Endometrial microvascular endothelial cells (primary cell): ENCODE results near the gene SMAD1. TPM values are rescaled to one million over a fixed set of nuclear protein-coding genes. Genes with fewer than 3 reads are reported as not detected.
"Not testable (repeated sequence)": the region's sequence is repeated elsewhere in the genome, so short reads cannot be mapped to it uniquely, and the experiment has no call there.

Source experiments
- in situ Hi-C: cut with HindIII; loops from 2 replicates; pipeline ENCODE4 v1.10.0; 2017; ENCODE audit warnings: low sequenced_read_pairs, low pct_unique_long_range_greater_than_20kb; ENCODE audit errors: inconsistent ontology term
- total RNA-seq: library from RNA; depleted of rRNA; stranded (reverse); fragments of >200 nt; gene quantifications from one replicate; pipeline ENCODE4 v1.2.3, GENCODE V29; 2015; ENCODE audit errors: inconsistent ontology term

SMAD1 gene
- total RNA-seq, 1 donor from 2014 or later: 103 TPM

DNA sequence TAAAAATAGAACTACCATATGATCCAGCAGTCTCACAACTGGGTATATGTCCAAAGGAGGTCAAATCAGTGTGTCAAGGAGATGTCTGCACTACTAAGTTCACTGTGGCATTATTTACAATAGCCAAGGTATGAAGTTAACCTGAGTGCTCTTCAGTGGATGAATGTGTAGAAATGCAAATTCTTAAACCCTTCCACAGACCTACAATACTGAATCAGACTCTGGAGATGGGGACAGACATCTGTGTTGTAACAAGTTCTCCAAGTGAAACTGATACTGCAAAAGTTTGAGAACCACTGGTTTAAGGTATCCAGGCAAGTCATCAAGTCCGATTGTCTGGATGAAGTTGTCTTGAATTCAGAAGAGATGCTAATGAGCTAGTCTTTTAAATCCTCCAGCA is 38.5 kb downstream of the SMAD1 start:
- in situ Hi-C loops: no loop called here

DNA sequence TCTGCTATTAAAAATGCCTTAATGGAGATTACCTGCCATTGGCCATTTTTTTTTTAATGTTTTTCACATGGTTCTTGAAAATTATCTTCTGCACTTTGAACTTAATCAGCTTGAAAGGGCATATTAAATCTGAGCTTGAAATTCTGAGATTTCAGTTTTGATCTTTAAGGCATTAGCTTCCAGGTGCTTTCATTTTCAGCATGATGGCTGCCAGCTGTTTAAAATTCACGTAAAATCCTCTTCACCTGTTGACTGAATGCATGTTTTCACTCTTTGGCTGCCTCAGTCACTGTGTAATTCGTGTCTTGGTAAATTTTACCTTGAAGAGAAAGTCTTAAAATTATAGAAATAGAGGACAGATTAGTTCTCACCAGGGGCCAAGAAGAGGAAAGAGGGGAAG is 39.6 kb downstream of the SMAD1 start:
- in situ Hi-C loops: no loop called here

DNA sequence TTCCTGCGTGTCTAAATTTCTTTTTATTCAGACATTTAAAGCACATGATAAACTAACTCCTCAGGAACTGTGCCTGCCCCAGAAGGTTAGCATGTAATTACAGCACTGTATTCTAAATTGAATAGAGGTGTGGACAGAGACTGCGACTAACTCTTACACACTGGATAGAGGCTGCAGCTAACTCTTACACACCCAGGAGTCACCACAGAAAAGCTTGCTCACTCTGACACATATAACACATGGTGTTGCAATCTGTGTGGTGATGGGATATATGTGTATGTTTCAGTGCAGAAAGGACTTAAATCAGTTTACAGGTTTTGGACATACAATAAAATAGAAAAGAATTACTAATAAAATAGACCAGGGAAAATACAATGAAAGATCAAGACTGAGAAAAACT is 41.5 kb downstream of the SMAD1 start:
- in situ Hi-C loops: no loop called here

DNA sequence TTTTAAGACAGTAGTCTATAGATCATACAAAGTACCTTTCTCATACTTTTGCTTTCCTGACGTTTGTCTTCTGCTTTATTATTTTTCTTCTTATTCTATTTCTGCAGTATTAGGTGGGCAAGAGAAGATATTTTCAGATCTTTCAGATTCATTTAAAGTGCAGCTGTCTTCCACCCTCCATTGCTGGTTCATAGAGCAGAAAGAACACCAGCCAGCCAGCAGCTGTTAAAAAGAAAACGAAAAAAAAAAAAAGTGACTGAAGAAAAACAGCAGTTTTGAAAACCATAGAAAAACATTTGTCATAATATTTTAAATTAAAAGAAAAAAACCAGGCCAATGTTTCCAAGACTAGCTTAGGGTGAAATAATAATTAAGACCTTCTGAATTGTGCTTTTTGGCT is 42.9 kb downstream of the SMAD1 start:
- in situ Hi-C loops: no loop called here

DNA sequence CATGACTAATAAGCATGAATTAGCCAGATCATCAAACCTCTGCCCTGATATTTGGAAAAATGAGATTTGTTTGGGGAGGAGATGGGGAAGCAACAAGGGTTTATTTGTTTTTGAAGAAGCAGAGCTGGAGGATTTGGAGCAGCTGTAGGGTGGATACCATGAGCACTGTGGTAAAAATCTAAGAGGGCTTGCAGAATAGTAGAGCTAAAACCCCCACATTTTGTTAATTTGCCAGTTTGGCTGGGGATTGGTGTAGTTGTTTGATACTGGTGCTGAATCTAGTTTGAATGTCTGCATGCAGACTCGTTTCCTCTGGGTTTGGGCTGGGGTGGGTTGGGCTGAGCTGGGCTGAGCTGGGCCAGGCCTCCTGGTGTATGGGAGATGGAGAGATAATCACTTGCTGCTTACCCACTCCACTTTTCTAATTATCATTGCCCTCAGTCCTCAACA is 43.7 kb downstream of the SMAD1 start:
- in situ Hi-C loops: no loop called here

DNA sequence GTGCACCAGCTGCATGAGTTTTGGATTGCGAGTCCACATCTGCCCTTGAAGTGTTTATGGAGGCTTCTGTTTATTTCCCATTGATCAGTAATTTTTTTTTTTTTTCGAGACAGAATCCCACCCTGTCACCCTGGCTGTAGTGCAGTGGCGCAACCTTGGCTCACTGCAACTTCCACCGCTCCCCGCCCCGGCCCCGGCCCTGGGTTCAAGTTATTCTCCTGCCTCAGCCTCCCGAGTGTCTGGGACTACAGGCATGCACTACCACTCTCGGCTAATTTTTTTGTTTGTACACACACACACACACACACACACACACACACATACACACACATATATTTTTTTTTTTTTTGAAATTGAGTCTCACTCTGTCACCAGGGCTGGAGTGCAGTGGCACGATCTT is 46.1 kb downstream of the SMAD1 start:
- in situ Hi-C loops: no loop called here

DNA sequence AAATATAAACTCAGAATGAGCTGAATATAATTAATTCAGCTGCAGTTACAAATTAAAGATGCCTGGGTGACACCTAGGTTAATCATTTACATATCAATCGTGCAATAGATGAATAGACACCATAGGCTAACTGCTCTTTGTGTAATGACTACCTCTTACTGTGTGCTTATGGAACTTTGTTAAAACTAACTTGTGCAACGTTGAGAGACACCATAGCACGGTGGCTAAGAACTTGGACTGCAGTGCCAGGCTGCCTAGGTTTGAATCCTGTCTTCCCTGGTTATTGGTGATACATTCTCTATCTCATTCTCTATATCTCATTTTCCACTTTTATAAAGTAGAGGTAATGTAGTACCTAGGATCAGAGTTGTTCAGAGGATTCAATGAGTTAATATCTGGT is 46.9 kb downstream of the SMAD1 start:
- in situ Hi-C loops: no loop called here

DNA sequence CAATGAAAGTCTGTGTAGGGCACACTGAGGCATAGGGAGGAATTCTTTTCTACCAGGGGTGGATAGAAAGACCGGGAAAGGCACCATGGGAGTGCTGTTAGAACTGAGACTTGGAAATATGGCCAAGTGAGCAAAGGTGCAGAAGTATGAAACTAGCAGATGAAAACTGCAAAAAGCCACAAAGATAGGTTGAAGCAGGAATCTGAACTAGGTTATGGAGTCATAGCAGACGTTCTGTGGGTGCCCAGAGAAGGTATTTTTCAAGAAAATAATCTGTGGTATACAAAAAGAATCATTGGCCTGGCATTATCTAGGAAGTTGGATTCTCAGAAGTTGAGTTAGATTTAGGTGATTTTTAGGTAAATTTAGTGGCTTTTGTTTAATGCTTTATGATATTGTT is 48.5 kb downstream of the SMAD1 start:
- in situ Hi-C loops: no loop called here

DNA sequence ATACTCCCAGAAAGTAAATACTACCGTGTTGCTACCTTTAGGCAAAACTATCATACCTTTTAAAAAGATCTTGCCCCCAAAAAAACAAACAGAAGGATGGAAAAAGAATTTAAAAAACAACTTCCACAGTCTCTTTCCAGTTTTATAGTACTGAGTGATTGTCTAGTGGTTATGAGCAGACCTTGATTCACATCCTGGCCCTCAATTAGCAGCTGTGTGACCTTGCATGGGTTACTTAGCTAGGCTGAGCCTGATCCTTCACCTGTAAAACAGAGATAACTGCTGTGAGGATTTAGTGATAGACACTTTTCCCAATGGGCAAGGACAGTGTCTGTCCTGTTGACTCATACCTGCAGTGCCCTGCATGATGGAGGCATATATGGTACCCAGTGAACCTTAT is 49.0 kb downstream of the SMAD1 start:
- in situ Hi-C loops: no loop called here

DNA sequence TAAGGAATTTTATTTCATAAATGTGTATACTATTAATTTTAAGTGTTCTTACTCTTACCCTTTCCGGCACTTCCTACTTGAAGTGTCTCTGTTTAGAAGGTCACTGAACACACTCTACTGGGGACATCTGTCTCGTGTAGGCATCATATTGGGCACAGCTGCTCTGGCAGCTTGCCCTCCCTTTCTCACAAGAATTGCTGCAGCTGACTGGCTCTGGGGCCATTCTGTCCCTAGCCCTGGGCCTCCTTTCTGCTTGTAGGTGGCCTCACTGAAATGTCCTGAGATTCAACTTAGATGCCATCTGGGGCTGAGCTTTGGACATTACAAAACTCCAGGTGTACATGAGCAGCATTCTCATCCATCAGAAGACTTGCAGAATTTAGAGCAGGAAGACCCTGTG is 49.6 kb downstream of the SMAD1 start:
- in situ Hi-C loops: no loop called here

DNA sequence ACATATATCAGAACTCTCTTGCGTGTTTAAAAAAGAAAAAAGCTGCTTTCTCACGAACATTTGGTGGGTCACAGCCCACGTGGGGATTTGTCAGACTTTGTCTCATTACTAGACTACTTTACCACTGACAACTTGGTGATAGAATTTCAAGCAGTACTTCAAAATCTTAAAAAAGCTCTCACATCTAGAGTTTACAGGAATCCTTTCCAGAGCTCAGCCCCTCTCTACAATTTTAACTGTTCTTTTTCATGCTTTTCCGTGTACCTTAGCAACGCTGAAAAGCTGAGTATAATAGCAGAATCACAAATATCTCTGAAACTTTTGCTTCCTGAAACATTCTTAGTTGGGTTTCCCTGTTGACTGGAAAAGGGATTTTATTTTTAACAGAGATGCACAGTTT is 50.2 kb downstream of the SMAD1 start:
- in situ Hi-C loops: no loop called here

DNA sequence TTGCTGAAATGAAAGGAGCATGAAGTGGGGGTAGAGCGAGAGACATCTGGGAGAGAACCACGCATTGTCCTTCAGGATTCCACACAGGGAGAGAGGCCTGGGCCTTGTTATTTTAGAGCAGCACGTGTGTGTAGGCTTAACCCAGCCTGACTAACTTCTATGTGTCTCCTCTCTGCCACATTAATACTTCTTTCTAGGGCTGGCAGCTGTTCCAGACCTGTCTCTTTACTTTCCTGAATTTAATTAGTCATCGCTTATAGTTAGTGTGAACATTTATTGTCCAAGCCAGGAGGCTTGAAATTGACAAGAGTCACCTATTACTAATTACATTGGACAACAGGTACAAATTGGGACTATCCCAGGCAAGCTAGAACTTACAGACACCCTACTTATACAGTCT is 51.3 kb downstream of the SMAD1 start:
- in situ Hi-C loops: no loop called here

DNA sequence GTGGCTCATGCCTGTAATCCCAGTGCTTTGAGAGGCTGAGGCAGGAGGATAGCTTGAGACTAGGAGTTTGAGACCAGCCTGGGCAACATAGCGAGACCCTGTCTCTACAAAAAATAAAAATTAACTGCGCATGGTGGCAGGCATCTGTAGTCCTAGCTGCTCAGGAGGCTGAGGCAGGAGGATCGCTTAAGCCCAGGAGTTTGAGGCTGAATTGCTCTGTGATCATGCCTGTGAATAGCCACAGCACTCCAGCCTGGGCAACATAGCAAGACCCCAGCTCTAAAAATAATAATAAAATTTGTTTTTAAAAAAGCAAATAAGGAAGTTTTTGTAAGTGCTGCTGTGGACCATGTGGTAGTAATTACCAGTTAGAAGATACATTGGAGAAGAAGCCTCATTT is 51.8 kb downstream of the SMAD1 start:
- in situ Hi-C loops: not testable (repeated sequence)

DNA sequence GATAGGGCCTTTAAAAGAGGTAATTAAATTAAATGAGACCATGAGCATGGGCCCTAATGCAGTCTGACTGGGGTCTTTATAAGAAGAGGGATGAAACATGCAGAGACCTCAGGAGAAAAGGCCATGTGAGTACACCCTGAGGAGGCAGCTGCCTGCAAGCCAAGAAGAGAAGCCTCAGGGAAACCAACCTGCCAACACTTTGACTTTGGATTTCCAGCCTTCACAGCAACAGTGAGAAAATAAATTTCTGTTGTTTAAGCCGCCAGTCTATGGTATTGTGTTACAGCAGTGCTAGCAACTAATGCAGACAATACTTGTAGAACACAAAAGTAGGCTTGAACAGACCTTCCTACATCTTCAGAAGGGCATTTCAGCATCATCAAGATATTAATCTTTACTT is 52.3 kb downstream of the SMAD1 start:
- in situ Hi-C loops: no loop called here

DNA sequence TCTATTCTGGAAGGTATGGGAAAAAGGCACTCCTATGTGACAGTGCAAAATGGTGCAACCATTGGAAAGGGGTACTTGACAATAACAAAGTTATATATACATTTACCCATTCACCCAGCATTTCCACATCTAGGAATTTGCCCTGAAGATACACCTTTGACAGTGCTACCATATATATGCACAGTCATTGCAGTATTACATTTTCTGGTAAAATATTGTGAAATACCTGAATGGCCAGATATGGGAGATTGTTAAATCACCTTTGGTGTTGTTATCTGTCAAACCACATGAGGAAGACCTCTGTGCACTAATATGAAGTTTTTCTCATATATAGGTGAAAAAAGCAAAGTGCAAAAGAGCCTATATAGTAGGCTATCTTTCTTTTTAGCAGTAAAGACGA is 53.5 kb downstream of the SMAD1 start:
- in situ Hi-C loops: no loop called here

DNA sequence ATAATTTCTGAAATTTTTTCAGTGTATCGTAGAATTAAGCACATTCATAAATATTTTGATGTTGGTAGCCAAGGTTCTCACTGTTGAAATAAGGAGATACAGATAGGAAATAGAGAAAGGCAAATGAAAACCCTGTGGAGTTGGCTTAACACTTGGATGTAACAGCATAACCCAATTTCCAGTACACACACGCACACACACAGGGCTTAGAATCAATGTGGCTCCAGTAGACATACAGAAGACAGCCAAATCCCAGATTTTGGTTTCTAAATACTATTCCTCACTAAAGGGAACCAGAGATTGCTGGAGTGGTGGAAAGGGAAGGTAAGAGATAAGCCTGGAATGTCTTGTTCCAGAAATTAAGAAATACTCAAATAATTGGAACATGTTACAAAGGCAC is 54.4 kb downstream of the SMAD1 start:
- in situ Hi-C loops: no loop called here

DNA sequence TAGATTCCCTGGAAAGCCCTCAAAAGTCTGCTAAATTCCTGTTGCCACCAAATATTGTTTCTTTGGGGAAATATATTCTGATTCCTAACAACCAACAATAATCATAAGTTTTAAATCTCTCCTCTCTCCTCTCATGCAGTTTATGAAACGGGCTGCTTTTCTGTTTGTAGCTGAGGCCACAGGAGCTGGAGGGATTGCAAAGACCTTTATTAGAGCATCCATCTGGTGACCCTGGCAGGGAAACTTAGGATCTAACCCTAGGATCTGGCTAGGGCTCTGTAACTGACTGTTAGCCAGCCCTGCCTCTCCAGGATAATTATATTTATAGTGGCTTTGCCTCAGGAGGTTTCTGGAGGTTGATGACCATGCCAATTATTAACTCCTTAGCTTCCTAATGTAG is 56.9 kb downstream of the SMAD1 start:
- in situ Hi-C loops: no loop called here

DNA sequence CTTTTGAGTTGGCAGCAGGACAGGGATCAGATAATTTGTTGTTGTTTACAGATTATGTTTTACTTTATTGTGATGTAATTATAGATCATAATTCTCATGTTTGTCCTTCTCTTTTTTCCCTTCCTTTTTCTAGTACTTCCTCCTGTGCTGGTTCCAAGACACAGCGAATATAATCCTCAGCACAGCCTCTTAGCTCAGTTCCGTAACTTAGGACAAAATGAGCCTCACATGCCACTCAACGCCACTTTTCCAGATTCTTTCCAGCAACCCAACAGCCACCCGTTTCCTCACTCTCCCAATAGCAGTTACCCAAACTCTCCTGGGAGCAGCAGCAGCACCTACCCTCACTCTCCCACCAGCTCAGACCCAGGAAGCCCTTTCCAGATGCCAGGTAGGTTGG is 58.0 kb downstream of the SMAD1 start:
- in situ Hi-C loops: no loop called here

DNA sequence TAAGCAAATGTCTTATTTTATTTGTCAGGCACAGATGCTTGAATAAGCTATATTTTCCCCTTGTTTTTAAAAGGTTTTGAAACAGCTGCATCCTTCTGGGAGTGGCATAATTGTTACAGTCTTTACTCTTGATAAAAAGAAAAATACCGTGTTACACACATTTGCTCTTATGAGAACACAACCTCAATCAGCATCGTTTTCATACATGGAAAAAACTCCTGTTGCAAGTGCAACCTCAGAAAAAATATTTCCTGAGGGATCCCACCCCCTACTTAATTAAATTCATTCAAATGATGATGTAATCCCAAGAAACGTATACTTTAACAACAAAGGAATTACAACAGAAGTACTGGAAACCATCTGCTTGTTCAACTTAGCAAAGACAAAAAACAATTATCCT is 58.6 kb downstream of the SMAD1 start:
- in situ Hi-C loops: no loop called here

DNA sequence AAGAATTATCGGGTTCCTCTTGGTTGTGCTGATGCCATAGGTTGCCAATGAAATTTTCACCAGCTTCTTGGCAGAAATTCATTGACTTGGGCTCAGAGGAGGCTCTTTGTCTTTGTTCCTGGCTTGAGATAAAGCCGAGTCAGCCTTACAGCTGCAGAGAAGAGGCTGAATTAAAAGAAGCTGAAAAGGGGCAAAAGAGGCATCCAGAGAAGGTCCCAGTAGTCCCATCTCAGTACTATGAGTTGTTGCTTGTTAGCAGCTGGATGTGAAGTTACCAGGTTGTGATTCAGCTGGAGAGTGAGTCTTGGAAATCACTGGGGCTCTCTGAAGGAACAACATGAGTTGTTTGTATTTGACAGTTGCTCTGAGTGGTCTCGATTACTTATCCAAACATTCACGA is 59.7 kb downstream of the SMAD1 start:
- in situ Hi-C loops: no loop called here

DNA sequence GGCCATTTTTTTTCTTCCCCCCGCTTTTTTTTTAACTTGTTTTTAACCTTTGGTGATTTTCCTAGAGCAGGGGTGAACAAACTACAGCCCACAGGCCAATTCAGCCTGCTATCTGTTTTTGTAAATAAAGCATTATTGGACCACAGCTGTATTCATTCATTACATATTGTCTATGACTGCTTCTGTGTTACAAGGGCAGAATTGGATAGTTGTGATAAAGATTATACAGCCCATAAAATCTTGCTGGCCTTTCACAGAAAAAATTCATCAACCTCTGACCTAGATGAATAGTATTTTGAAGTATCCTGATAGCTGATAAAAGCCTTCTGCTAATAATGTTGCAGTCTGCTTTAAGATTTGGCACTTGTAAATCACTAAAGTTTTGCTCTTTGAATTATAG is 63.4 kb downstream of the SMAD1 start:
- in situ Hi-C loops: no loop called here
